ENCODE measurements around the gene AVL9.

DNA sequence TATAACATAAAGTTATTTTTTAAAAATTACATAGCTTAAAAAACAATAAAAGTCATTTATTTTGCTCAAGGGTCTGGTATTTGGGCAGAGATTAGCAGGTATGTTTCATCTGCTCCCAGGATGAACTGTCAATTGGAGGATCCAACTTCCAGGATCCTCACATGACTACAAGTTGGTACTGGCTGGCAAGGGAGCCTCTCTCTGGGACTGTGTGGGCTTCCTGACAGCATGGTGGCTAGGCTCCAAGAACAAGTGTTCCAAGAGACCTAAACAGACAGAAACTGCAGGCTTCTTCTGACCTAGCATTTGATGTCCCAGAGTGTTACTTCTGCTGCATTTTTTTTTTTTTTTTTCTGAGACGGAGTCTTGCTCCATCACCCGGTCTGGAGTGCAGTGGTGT, 107.2 kb downstream of the AVL9 start:
- TF ChIP-seq EZH2 (IDR thresholded peaks at IDR 0.05; ENCODE audit: low read length, missing control alignments): no peak
- TF ChIP-seq CTCF (conservative IDR thresholded peaks at IDR 0.05 in 1 of 2, IDR thresholded peaks at IDR 0.05 in 1 of 2; ENCODE audit: low read depth in 1 of 2, low read length in 2 of 2): no peak

Measured in fibroblast of lung (primary cell).